Right hindlimb (tissue), 1 donor: ENCODE measurements around the gene GFOD1.
"Not testable (repeated sequence)": the region's sequence is repeated elsewhere in the genome, so short reads cannot be mapped to it uniquely, and the experiment has no call there.

Source experiments
- DNase-seq: peaks from one replicate; pipeline ENCODE4 v3.0.0-alpha.2; 2018

Gene GFOD1

GRCh38 chr6:13439644-13440043, 47.8 kb downstream of the GFOD1 start:
- no peak for DNase-seq

DNA sequence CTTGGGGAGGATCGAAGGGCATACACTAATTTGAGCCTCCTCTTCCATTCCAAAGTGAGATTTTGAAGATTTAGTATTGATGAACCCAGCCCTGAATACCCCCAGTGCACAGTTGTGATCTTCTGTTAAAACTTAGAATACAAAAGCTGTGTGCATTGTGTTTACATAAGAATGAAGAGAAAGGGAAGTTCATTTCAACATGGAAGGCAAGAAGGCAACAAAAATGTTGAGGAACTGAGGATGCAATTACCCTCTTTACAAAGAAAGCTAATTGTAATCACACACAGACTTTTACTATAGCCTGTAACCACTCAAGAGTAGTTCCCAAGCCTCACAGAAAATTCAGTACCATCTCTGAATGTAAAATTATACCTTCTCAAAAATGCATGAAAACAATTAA, 49.3 kb downstream of the GFOD1 start:
- no peak for DNase-seq

- no peak for DNase-seq
Observed at GRCh38 chr6:13437218-13437996, 50.0 kb downstream of the GFOD1 start.

GRCh38 chr6:13436399-13437217, 50.8 kb downstream of the GFOD1 start:
- no peak for DNase-seq

GRCh38 chr6:13435477-13436246, 51.7 kb downstream of the GFOD1 start:
- no peak for DNase-seq

DNA sequence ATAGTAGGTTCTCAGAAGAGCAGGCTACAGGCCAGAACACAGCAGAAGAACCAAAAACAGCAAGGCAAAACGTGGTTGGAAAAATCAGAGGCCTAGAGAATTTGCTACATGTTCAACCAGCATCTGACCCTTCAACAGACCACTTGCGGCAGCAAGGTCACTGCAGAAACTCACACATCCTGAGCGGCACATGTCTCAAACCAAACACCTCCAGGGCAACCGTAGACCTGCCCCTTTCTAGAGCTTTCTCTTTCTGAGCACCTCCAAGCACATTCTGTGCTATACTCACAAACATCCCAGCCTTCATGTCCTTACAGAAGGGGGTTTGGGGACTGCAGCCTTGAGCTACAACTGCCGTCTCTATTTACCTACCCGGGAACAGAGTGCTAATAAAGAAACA, 52.6 kb downstream of the GFOD1 start:
- DNase-seq, result no peak

GRCh38 chr6:13434135-13434775, 53.1 kb downstream of the GFOD1 start:
- not testable (repeated sequence) for DNase-seq

GRCh38 chr6:13433709-13434121, 53.7 kb downstream of the GFOD1 start:
- no peak for DNase-seq

DNA sequence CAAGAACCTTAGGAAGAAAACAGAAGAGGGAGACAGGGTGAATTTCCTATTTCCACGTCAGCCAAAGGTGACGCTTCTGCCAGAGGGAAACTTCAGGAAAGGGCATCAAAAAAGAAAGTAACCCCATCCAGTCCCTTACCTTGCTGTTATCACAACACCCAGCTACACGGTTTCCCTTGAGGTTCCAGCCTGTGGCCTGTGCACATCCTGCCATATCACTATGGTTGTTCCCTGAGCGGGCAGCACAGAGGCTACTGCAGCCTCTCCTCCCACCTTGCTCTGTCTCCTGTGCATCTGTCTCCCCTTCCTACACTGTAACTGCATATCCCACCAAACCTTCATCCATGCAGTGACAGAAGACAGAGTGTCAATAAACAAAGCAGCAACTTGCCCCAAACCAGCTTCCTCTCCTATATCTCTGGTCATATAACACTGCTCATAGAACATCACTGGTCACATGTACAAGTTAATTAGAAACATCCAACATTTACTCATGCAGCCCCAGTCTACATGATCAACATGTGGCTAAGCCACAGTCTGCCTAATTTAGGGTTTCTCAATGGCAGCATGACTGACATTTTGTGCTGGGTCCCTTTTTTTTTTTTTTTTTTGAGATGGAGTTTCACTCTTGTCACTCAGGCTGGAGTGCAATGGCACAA, 54.7 kb downstream of the GFOD1 start:
- no peak for DNase-seq

DNA sequence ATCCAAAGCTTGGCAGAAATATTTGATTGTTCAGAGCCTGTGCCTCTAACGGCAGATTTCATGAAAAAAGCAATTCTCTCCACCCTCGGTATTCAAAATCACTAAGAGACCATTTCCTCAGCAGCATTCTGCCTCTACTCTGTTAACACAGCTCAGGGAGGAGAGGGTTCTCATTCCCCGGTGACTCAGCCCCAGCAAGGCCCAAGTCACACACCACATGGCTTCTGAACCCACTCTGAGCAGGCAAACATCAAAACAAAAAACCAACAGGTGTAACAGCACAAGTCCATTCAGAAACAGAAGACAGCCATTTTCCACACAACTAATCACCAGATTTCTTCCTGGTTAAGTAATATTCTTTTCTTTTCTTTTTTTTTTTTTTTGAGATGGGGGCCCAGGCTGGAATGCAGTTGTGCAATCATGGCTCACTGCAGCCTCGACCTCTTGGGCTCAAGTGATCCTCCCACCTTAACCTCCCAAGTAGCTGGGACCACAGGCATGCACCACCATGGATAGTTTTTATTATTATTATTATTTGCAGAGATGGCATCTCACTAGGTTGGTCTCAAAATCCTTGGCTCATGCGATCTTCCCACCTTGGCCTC, 55.4 kb downstream of the GFOD1 start:
- DNase-seq, result no peak

DNA sequence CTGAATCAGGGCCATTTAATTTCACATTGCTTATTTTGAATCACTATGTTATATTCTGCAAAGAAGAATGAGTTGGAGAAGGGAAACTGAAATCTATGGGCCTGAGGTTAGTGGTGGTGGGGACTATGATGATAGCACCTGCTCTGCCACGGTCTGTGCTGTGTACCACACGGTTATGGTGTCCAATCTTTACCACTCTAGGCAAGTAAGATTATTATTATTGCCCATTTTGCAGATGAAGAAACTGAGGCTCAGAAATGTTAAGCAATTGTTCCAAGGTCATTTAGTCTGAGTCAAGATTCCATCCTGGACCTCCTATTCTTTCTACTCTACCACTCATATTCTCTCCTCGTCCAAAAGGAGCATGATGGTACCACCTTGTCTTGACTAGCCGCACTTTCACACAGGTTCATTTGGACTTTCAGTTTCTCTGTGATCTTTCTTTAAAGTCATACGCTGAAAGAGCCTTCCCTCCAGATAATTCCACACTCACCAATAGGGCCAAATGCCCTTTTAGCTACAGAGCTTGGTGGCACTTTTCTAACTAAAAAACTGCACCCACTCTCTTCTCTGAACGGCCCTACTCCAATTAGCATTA, 56.2 kb downstream of the GFOD1 start:
- DNase-seq, result no peak

- no peak for DNase-seq
Observed at GRCh38 chr6:13429406-13429753, 58.0 kb downstream of the GFOD1 start.

- DNase-seq, result no peak
Observed at GRCh38 chr6:13428583-13429405, 58.6 kb downstream of the GFOD1 start.

DNA sequence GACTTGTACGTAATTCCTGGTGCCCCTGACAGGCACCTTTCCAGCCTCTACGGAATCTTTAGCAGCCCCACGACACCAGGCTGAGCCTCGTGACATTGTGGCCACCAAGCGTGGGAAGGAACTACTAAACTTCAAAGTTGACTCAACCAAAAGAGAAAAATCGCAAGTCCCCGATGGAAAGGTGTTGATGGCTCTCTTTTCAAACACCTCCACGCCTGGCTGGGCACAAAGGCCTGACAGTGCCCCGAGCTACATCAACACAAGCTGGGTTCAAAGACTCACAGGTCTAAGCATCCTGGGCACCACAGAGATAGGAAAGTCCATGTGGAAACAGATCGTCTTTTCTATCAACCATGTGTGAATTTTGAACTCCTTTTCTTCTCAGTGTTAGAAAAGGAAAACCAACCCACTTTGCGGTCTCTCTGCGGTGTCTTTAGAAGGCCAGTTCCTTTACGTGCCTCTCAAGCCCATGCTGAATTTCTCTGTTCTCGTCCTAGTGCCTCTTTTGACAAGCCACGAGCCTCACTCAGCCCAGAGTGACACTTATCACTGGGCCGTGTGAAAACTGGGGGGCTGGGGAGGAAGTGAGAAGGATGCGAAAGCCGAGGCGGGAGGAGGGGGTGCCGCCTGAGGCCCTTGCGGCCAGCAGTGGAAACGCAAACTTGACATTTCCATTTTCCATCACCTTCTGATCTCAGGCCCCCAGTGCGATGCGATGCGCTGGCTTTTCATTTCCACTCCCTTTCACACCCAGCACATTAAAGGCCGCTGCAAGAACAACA, 59.4 kb downstream of the GFOD1 start:
- DNase-seq, result no peak

- DNase-seq, result no peak
Observed at GRCh38 chr6:13427316-13427715, 60.1 kb downstream of the GFOD1 start.

- no peak for DNase-seq
Observed at GRCh38 chr6:13425943-13426931, 61.2 kb downstream of the GFOD1 start.

DNA sequence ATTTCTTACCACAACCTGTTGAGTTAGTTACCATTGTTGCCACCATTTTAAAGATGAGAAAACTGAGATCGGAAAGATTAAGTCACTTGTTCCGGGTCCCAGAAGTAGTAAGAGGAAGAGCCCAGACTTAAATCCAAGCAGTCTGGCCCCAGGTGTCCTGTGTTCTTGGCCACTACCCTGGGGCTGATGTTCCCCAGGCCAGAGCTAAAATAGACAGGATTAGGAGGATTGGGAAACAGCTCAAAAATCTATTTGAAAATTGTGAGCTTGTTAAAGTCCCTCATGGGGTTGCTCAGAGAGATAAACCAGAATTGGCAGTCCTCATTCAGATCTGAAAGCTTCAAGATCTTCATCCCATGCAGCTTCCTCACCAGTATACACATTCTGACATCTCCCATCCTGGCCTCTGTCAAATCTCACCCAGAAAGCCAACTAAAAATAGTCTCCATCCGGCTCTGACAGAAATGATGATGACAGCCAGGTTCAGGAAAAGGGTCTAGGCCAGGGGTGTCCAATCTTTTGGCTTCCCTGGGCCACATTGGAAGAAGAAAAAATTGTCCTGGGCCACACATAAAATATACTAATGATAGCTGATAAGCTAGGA, 62.0 kb downstream of the GFOD1 start:
- no peak for DNase-seq

DNA sequence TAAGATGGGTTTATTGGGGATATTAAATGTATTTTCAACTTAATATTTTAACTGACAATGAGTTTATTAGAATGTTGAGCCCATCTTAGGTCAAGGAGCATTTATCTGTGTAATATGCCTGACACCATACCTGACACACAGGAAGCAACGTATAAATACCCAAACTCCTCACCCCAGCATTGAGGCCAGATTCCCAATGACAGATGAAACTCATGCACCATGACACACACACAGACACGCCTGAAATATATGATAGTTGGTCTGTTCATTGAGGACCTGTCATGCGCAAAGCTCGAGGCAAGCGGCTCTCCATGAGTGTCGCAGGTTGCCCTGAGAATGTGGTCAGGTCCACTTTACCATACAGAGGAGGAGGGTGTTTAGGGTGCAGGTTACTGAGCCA, 64.1 kb downstream of the GFOD1 start:
- no peak for DNase-seq
